Renal pelvis (tissue), 4 donors: ENCODE measurements around the gene CLEC9A. TPM values are rescaled to one million over a fixed set of nuclear protein-coding genes. Genes with fewer than 3 reads are reported as not detected.

Experiments used
- DNase-seq: peaks from one replicate; pipeline ENCODE4 v3.0.0-alpha.2; 2013
- polyA plus RNA-seq, 3 donors: library from polyadenylated mRNA; unstranded; fragments of 120-200 nt; gene quantifications; one replicate each; pipeline ENCODE4 v1.2.1, GENCODE V29; 2013; ENCODE audit not compliant: insufficient read length in 3 of 3

CLEC9A gene
- polyA plus RNA-seq, 3 donors, result 0.26 to 0.31 TPM; not detected in 1

- DNase-seq, result no peak
These were observed 34.8 kb downstream of the CLEC9A start for GRCh38 chr12:10065241-10065640.

DNA sequence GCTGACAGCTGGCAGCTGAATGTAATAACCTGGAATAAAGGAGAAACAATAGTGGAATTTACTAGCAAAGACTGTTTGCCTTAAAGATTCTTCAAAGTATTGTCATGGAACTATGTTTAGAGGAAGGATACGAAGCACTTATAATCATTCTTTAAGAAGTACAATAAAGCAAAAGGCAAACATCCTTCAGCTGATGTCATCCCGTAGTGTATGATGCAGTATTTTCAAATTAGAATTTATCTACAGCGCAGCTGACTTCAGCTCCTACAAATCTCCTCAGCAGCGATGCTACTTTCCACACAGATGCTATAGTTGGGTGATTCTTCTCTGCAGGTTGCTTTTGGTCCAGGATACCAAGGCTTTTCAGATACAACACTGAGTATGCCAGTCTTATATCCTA lies 36.8 kb downstream of the CLEC9A start:
- no peak for DNase-seq

- DNase-seq, result no peak
These were observed 37.5 kb downstream of the CLEC9A start for GRCh38 chr12:10067942-10068341.

DNA sequence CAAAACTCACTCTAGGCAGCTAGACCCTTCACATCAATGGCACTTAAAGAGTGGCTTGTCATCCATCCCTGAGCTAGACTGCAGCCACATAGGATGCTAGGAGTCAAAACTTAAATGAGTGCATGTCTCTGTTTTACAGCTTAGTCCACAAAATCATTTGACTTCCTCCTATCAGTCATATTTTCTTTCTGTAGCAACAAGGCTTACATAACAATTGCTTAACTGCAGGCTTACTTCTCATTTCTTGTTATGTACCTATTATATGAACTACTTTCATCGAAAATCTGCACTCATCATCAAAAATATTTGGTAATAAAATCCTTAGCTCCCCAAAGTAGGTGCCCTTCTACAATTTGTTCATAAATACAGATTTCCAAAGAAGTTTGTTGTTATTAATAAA lies 38.2 kb downstream of the CLEC9A start:
- no peak for DNase-seq

DNA sequence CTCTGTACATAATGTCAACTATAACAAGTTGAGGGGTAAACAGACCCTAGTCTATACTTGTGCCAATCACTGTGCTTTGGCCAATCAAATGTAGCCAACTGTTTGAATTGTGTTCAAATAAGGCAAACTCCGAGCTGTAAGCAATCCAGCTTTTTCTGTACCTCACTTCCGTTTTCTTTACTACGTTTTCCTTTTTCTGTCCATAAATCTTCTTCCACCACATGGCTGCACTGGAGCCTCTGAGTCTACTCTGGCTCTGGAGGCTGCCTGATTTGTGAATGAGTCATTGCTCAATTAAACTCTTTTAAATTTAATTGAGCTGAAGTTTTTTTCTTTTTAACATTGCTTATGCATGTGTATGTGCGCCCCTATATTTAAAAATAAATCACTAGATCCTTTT lies 38.6 kb downstream of the CLEC9A start:
- DNase-seq, result no peak

GRCh38 chr12:10069976-10070375 lies 39.5 kb downstream of the CLEC9A start:
- DNase-seq, result no peak

GRCh38 chr12:10070380-10070779 lies 39.9 kb downstream of the CLEC9A start:
- no peak for DNase-seq

GRCh38 chr12:10072131-10072530 lies 41.6 kb downstream of the CLEC9A start:
- no peak for DNase-seq

DNA sequence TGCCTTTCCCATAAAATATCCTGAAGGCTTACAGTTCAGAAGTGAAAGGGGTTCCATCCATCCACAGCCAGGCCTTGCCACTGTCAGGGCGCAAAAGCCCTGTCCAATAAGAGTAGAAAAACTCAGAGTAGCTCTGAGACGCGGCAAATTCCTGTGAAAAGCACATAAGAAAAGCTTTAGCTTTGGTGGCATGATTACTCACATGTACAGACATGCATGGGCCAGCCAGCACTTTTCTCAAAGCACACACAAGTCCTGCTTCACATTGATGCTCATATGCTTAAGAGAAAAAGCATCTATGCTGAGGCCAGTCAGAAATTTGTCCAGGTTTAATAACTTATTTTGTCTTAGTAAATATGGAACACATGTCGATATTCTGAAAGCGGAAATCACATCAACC lies 42.8 kb downstream of the CLEC9A start:
- DNase-seq, result no peak

- no peak for DNase-seq
These were observed 45.0 kb downstream of the CLEC9A start for GRCh38 chr12:10075451-10075850.

- no peak for DNase-seq
These were observed 51.8 kb downstream of the CLEC9A start for GRCh38 chr12:10082117-10082874.

GRCh38 chr12:10084733-10085132 lies 54.3 kb downstream of the CLEC9A start:
- DNase-seq, result no peak

GRCh38 chr12:10086387-10086786 lies 55.9 kb downstream of the CLEC9A start:
- no peak for DNase-seq

DNA sequence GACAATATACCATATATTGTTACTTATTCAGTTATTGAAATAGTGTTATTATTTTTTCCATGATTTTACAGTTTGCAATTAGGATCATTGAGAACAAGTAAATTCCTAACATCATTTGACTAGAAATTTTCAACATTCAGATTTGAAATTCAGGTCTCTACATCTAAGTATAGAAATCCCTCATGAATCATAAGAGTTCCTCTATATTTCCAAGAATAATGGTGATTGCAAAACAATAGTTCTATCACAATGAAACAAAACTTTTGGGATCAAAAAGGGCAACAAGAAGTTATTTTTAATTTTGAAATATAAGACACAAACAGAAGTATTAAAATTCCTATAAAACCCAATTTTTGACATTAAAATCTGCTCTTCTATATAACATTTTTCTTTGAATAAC lies 57.5 kb downstream of the CLEC9A start:
- no peak for DNase-seq

DNA sequence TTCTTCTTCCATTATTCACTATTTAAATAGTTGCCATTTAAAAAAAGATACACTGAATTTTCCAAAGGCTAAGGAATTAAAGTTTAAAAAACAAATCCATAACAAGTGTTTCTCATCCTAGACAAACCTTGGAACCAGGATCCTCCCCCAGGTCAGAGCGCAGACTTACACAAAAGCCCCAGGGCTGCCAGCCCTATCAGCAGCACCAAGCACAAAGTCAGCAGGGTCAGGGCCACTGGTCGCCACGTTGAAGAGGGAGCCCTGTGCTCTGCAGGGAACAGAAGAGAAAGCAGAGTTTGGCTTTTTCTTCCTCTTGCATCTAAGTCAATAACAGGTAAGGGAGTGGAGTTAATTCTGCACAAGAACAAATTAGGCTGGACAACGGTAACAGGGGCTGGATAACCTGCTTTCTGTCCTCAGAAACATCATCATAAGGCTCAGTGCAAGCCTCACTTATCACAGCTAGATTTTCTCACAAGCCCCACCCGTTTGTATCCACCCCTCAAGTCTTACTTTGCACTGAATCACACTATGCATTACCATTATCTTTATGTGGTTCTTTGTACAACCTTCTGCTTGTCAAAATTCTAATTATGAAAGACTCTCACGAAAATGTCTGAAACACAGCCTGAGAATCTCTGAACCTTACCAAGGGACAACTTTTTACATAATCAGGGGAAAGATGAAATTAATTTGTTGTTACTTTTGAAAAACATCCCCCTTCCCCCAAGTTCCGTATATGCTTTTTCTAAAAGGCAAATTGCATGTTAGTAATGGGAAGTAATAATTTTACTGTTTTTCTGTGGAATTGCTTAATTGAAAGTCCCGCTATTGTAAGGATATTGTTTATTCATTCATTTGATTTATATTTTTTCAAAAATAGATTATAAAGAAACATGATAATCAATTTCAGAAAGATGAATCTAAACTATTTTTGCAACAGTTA lies 58.7 kb downstream of the CLEC9A start:
- no peak for DNase-seq

- no peak for DNase-seq
These were observed 64.3 kb downstream of the CLEC9A start for GRCh38 chr12:10094646-10095395.

DNA sequence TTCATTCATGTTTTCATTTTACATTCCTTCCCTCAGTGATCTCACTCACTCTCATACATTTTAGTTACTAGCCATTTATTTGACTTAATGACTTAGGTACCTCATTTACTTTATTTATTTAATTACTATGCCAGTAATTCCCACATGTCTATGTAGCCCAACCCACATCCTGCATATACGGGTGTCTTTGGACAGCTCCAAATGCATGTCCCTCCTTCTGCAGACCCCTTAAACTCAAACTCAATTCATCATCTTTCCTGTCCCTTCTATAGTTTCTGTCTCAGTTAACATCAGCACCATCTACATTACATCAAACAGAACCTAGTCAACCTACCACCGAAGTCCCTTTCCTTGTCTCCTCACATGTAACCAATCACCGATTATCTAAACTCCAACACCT lies 65.5 kb downstream of the CLEC9A start:
- DNase-seq, result no peak

- DNase-seq, result no peak
These were observed 67.0 kb downstream of the CLEC9A start for GRCh38 chr12:10097521-10097920.

DNA sequence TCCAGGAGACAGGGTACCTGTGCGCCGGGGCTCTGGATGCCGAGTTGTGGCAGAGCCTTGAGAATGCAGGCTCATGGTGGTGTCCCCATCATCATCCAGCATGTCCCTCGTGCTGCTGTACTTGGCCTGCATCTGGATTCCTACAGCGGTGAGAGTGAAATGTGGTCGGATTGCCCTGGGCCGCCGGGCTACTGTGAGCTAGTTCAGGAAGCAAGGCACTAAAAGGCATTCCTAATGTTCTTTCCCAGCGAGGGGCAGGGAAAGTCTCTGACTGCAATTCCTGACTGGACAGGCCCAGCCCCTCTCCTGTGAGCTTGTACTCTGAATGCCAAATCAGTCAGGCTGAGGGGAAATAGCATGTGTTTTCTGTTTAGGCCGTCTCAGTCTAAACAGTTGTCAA lies 68.3 kb downstream of the CLEC9A start, which contains the start of gene CLEC1A:
TSS of gene CLEC1A (minus strand) at position 195 of the 400 bp plus-strand sequence. CDS start at position 132, 63 bp downstream.
- DNase-seq, result peak; percentile 23

- peak; percentile 11 for DNase-seq
These were observed 70.6 kb downstream of the CLEC9A start for GRCh38 chr12:10101042-10101579.

DNA sequence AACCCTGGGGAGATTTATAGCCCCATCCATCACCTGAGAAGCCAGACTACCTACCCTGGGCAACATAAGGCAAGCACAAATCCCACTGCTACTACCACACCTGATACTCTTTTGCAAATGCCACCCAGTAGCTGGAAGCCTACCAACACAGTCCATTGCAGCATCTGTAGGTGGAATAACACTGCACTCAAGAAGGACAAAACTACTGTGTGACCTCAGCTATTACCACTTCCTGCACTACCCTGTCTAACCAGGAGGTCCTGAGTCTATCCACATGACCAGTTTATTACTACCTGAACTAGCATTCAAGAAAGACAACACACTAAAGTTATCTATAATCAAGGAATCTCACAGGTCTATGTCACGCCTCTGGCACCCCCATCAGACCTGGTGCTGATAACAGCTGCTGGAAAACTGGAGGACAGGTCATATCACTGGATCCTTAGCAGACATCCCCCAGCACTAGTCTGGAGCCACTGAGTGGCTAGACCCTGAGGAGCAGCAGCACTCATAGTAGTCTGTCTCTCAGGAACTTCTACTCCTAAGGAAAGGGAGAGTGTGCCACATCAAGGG lies 71.3 kb downstream of the CLEC9A start:
- DNase-seq, result no peak

DNA sequence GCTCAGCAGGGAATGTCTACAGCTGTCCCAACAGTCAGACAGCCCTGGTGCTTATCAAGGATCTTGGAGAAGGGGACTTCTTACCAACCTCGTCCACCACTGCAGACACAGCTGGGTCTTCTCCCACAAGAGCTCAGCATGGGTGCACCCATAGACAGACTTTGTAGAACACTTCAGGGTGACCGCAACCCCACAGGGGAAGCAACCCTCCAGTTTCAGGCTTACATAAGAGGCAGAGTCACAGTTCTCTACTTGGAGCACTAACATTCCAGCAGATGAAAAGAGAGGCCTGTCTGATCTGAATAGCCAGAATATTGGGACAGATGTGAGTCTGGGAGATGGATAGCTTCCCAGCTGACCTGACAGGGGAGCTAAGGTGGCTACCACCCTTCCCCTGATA lies 71.8 kb downstream of the CLEC9A start:
- DNase-seq, result no peak
